Stomach (tissue), 4 donors: Measurements from ENCODE around the gene C16orf92.

ENCODE experiments used
- POLR2A ChIP-seq, 4 donors: fragments of 450-650 bp; IDR thresholded peaks; one replicate each; pipeline ENCODE4 v1.6.1; 2016; ENCODE audit warnings: antibody characterized with exemption in 4 of 4, control low read depth in 2 of 4, mild to moderate bottlenecking in 1 of 4, moderate library complexity in 1 of 4
- POLR2AphosphoS5 ChIP-seq, 3 donors: sonication (generic); formaldehyde crosslinking; IDR thresholded peaks; one replicate each; pipeline ENCODE4 v1.6.1; 2016; ENCODE audit warnings: antibody characterized with exemption in 3 of 3

GRCh38 chr16:29989111-29989858 is 33.7 kb upstream of the C16orf92 start:
- TF ChIP-seq POLR2AphosphoS5 (IDR thresholded peaks at IDR 0.05) = no peak
- no peak for TF ChIP-seq POLR2A (IDR thresholded peaks at IDR 0.05)
